SK-MEL-5 (cell line): ENCODE data around the gene LRRC3B. TPM values are rescaled to one million over a fixed set of nuclear protein-coding genes. Genes with fewer than 3 reads are reported as not detected.
"Not testable (repeated sequence)": the region's sequence is repeated elsewhere in the genome, so short reads cannot be mapped to it uniquely, and the experiment has no call there.

Source experiments
- DNase-seq: peaks from one replicate; pipeline ENCODE4 v3.0.0-alpha.2; 2016; ENCODE audit warnings: low read depth, low spot score
- in situ Hi-C: cut with HindIII; loops from 2 replicates; pipeline ENCODE4 v1.10.0; 2016; ENCODE audit warnings: low sequenced_read_pairs, high pct_unique_total_duplicates, low pct_unique_long_range_greater_than_20kb
- polyA plus RNA-seq, 2 experiments: library from polyadenylated mRNA; depleted of rRNA; stranded (reverse); fragments of >200 nt; gene quantifications; 2 replicates each; pipeline ENCODE4 v1.2.3, GENCODE V29; 2015
- total RNA-seq: library from RNA; depleted of rRNA; stranded (reverse); fragments of >200 nt; shearing (Covaris generic); gene quantifications from 2 replicates; pipeline ENCODE4 v1.2.3, GENCODE V29; 2014; rRNA removed

Gene LRRC3B, protein sequence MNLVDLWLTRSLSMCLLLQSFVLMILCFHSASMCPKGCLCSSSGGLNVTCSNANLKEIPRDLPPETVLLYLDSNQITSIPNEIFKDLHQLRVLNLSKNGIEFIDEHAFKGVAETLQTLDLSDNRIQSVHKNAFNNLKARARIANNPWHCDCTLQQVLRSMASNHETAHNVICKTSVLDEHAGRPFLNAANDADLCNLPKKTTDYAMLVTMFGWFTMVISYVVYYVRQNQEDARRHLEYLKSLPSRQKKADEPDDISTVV
- total RNA-seq, result not detected in 2 replicates
- polyA plus RNA-seq (2015; cell fraction: cytosol; rRNA removed), result 0.03 and 0.15 TPM in 2 replicates
- polyA plus RNA-seq (2015; cell fraction: nucleus; rRNA removed), result 0.35 TPM in 1 of 2 replicates, not detected in the other

DNA sequence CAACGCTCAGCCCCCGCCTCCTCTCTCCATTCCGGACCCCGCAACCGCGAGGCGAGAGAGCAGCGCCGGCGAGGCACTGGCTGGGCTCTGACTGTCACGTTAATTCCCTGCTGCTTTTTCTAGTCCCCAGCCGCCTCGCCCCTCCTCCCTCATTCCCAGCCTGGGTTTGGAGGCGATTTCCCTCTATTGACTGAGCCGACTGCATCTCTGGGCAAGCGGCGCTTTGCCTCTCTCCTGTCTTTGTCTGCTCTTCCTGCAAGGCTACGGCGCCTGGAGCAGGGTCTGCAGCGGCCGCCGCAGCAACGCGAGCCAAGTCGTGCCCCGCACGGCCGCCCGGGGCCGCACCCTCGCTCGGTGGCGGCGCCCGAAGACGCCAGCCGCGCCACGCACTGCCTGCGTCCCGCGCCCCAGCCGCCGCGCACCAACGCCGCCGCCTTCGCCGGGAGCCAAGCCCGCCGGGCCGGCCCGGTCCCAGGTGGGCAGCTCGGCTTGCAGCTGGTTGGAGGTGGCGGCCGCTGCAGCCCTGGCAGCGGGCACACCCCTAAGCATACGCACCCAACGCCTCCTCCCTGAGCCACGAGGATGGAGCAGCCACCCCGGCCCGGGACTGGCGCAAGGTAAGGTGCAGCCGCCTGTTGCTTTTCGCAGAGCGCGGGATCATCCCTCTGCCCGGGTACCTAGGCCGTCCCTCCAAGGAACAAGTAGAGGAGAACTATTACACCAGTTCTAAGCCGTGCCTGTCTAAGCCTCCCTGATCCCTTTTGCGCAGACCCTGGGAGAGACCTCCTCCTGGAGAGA, at the start of gene LRRC3B:
Gene LRRC3B, plus strand, starts transcription at position 152 of the 798 bp plus-strand sequence. CDS start 86,901 bp downstream, outside the sequence.
- in situ Hi-C loops, result no loop called here
- no peak for DNase-seq

GRCh38 chr3:26574766-26575165, 47.8 kb upstream of the LRRC3B start:
- in situ Hi-C loops, result no loop called here
- no peak for DNase-seq

- no peak for DNase-seq
- in situ Hi-C loops, result no loop called here
These were observed 43.5 kb upstream of the LRRC3B start for GRCh38 chr3:26579116-26579515.

DNA sequence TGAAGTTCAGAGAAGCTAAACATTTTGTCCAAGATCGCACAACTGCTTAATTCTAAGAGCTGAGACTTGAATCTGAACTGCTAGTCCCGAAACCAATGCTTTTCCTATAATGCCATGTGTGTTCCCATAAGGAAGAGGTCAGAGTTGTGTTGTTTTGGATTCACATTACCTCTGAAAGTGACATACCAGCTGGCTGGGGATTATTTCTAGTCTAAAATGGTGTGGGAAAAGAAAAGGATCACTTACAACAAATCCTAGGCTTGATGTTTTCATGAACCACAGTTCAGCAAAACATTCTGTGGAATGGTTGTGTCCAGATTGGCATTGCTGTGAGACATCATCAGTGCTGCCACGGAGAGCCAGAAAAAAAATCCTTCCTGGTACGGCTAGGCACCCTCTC, 35.0 kb upstream of the LRRC3B start:
- no peak for DNase-seq
- in situ Hi-C loops, result no loop called here

GRCh38 chr3:26588931-26589330, 33.6 kb upstream of the LRRC3B start:
- DNase-seq, result no peak
- in situ Hi-C loops, result no loop called here

DNA sequence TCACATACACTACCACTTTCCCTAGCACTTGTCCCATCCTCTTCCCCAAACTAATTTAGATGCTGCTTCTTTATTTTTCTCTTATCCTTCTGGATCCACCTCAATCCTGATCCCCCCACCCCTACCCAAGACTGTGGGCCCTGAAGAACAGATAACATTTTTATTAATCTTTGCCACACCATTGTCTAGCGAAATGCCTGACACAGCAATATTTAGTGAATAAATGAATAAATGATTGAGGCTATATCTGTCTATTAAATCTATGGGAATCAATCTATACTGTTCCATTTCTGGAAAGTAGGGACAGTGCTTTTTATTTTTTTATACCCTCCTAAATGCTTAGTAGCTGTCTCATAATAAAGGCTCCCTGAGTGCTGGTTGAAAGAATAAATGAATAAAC, 32.9 kb upstream of the LRRC3B start:
- in situ Hi-C loops, result no loop called here
- no peak for DNase-seq

- DNase-seq, result no peak
- in situ Hi-C loops, result no loop called here
These were observed 31.6 kb upstream of the LRRC3B start for GRCh38 chr3:26590919-26591484.

GRCh38 chr3:26591926-26592325, 30.6 kb upstream of the LRRC3B start:
- DNase-seq, result no peak
- in situ Hi-C loops, result no loop called here

DNA sequence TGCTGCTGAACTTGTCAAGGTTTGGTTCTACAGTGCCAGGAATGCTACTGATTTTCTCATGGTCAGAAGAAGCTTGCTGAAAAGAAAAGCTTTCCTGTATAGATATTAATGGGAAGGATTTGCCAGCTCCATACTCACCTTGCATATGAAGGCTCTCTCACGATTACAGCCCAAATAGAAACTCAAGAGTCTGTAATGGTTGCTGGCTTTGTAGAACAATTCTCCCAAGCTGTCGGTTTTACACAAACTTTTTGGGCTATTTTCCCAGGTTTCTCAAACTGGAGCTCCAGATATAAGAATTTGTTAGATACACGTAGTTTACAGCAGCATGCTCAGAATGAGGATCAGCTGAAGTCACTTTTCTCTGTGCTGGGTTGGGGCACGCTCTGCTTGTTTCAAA, 30.1 kb upstream of the LRRC3B start:
- DNase-seq, result no peak
- in situ Hi-C loops, result no loop called here

DNA sequence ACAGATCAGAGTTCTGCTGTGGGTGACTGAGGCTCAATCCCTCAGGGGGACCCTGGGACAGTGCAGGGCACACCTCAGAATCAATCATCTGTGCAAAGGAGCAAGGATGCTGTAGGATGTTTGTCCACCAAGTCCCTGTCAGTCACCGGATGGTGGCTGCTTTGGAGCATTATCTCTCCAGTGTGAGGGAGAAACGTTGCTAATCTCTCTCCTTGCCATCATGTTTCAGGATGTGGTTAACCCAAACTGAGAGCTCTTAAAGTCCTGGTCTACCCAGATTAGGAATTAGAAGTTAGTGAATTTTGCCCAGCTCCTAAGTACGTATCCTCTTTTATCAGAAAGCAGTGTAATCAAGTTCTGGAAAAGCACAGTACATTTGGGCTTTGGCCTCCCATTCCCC, 26.2 kb upstream of the LRRC3B start:
- in situ Hi-C loops, result no loop called here
- DNase-seq, result no peak

GRCh38 chr3:26603311-26603710, 19.3 kb upstream of the LRRC3B start:
- DNase-seq, in situ Hi-C loops: not testable (repeated sequence)

GRCh38 chr3:26603771-26604170, 18.8 kb upstream of the LRRC3B start:
- in situ Hi-C loops, DNase-seq: not testable (repeated sequence)

- DNase-seq, result no peak
- in situ Hi-C loops, result no loop called here
These were observed 8.4 kb upstream of the LRRC3B start for GRCh38 chr3:26614006-26614685.

- in situ Hi-C loops, result no loop called here
- DNase-seq, result no peak
These were observed 1.4 kb upstream of the LRRC3B start for GRCh38 chr3:26621176-26621575.

GRCh38 chr3:26621906-26622620, 509 bp upstream of the LRRC3B start:
- no peak for DNase-seq
- in situ Hi-C loops, result no loop called here

DNA sequence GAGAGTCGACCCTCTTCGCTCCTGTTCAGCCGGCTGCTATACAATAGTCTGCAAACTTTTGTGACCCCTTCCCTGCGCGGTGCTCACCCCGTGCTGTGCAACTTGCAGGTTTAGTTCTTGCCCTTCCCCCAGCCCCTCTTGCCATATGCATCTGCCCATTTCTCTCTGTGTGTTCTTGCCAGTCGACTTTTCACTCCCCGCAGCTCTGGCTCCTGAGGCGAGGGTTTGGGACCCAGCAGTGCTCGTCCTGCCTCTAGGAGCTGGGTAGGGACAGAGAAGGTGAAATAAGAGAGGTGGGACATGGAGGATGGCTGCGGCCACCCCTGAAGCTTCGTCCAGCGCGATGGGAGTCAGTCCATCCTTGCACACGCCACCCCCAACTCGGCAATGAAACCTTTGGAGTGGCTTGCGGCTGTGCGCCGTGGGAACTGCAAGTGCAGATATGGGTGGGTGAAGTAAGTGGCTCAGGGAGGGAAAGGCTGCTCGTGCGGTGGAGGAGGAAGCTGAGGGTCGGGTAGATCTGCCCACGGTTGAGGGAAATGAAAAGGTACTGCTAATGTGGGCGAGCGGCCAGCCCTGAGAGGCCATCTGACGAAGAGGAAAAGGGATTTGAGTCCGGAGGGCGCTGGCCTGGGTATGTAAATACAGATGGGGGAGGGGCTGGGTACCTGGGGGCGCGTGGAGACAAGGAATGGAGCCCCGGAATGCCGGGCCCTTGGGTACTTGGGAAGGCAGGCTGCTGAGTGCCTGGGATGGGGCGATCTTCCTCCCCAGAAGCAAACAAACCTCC, 1.0 kb downstream of the LRRC3B start:
- no peak for DNase-seq
- in situ Hi-C loops, result no loop called here
